Neural cell (in vitro differentiated cells): ENCODE data around the gene ADCY2. TPM values are rescaled to one million over a fixed set of nuclear protein-coding genes. Genes with fewer than 3 reads are reported as not detected.

Experiments
- H2AFZ ChIP-seq: fragments of 200-600, 300-800 bp; sonication (generic), shearing (Covaris generic); 2 replicates; pipeline ENCODE4 v1.6.0; 2014; ENCODE audit warnings: low read depth, mild to moderate bottlenecking, antibody characterized with exemption, low read length, moderate library complexity
- H3F3A ChIP-seq: fragments of 200-600 bp; shearing (Covaris generic); 2 replicates; pipeline ENCODE4 v1.6.1; 2016; ENCODE audit warnings: mild to moderate bottlenecking, moderate library complexity, mixed read lengths, antibody characterized with exemption, low read length; ENCODE audit not compliant: insufficient read depth, poor library complexity, severe bottlenecking
- H3K27ac ChIP-seq: fragments of 200-600, 300-800 bp; sonication (generic), shearing (Covaris generic); 2 replicates; pipeline ENCODE4 v1.5.1; 2014; ENCODE audit warnings: mild to moderate bottlenecking, low read length, moderate library complexity
- H3K27me3 ChIP-seq: fragments of 300-800, 200-600 bp; sonication (generic), shearing (Covaris generic); 2 replicates; pipeline ENCODE4 v1.6.0; 2014; ENCODE audit warnings: mild to moderate bottlenecking, low read depth, low read length, moderate library complexity; ENCODE audit not compliant: insufficient read depth
- H3K36me3 ChIP-seq: fragments of 300-800, 200-600 bp; sonication (generic), shearing (Covaris generic); 2 replicates; pipeline ENCODE4 v1.5.1; 2014; ENCODE audit warnings: mild to moderate bottlenecking, antibody characterized with exemption, low read length, moderate library complexity; ENCODE audit not compliant: insufficient read depth
- H3K4me2 ChIP-seq: fragments of 300-800, 200-600 bp; sonication (generic), shearing (Covaris generic); 2 replicates; pipeline ENCODE4 v1.6.0; 2014; ENCODE audit warnings: mild to moderate bottlenecking, low read length
- H3K4me3 ChIP-seq: fragments of 300-800, 200-600 bp; sonication (generic), shearing (Covaris generic); 2 replicates; pipeline ENCODE4 v1.5.1; 2014; ENCODE audit warnings: mild to moderate bottlenecking, low read length, moderate library complexity
- H3K79me2 ChIP-seq: fragments of 200-600 bp; shearing (Covaris generic); replicated peaks from 2 replicates; pipeline ENCODE4 v1.6.0; 2014; ENCODE audit warnings: mild to moderate bottlenecking, low read length, moderate library complexity; ENCODE audit not compliant: insufficient read depth
- H3K9ac ChIP-seq: fragments of 300-800, 200-600 bp; sonication (generic), shearing (Covaris generic); 2 replicates; pipeline ENCODE4 v1.6.1; 2016; ENCODE audit warnings: mild to moderate bottlenecking, low read length, mixed read lengths
- H3K9me2 ChIP-seq: fragments of 200-600 bp; shearing (Covaris generic); 2 replicates; pipeline ENCODE4 v1.6.1; 2016; ENCODE audit warnings: mild to moderate bottlenecking, low read length, mixed read lengths; ENCODE audit not compliant: insufficient read depth
- H3K9me3 ChIP-seq: fragments of 200-600, 300-800 bp; sonication (generic), shearing (Covaris generic); 2 replicates; pipeline ENCODE4 v1.6.1; 2016; ENCODE audit warnings: mild to moderate bottlenecking, mixed run types, low read length, moderate library complexity, mixed read lengths
- H4K20me1 ChIP-seq: fragments of 200-600 bp; shearing (Covaris generic); 2 replicates; pipeline ENCODE4 v1.6.1; 2016; ENCODE audit warnings: mild to moderate bottlenecking, mixed run types; ENCODE audit not compliant: insufficient read depth
- EP300 ChIP-seq: fragments of 450-650 bp; conservative IDR thresholded peaks from 2 replicates; pipeline ENCODE4 v1.6.1; 2014; ENCODE audit warnings: antibody characterized with exemption, mild to moderate bottlenecking, moderate library complexity; ENCODE audit not compliant: poor library complexity, severe bottlenecking
- EZH2 ChIP-seq: fragments of 200-600, 300-800 bp; shearing (Covaris generic), sonication (generic); IDR thresholded peaks from 2 replicates; pipeline ENCODE4 v1.6.1; 2014; ENCODE audit warnings: antibody characterized with exemption, low read length, borderline replicate concordance, mild to moderate bottlenecking; ENCODE audit not compliant: insufficient read depth, poor library complexity, severe bottlenecking
- MXI1 ChIP-seq: fragments of 450-650 bp; conservative IDR thresholded peaks from 2 replicates; pipeline ENCODE4 v1.6.1; 2014; ENCODE audit warnings: antibody characterized with exemption, mild to moderate bottlenecking; ENCODE audit not compliant: poor library complexity, severe bottlenecking
- POLR2AphosphoS5 ChIP-seq: IDR thresholded peaks from 2 replicates; pipeline ENCODE4 v1.6.1; 2012
- RAD21 ChIP-seq: fragments of 450-650 bp; conservative IDR thresholded peaks from 2 replicates; pipeline ENCODE4 v1.6.1; 2014; ENCODE audit warnings: antibody characterized with exemption, mild to moderate bottlenecking, moderate library complexity
- REST ChIP-seq: IDR thresholded peaks from 2 replicates; pipeline ENCODE4 v1.6.1; 2012; ENCODE audit warnings: borderline replicate concordance
- SMC3 ChIP-seq: fragments of 450-650 bp; conservative IDR thresholded peaks from 2 replicates; pipeline ENCODE4 v1.6.1; 2014; ENCODE audit warnings: antibody characterized with exemption, mild to moderate bottlenecking, moderate library complexity; ENCODE audit not compliant: poor library complexity
- TAF1 ChIP-seq: IDR thresholded peaks from 2 replicates; pipeline ENCODE4 v1.6.1; 2012; ENCODE audit warnings: low read depth
- polyA plus RNA-seq: library from polyadenylated mRNA; depleted of rRNA; stranded (reverse); fragments of >200 nt; gene quantifications from 2 replicates; pipeline ENCODE4 v1.2.3, GENCODE V29; 2014
- TF ChIP-seq, protein P1 (sequence below): fragments of 450-650 bp; IDR thresholded peaks from 2 replicates; pipeline ENCODE4 v1.5.1; 2014; ENCODE audit warnings: antibody characterized with exemption, mild to moderate bottlenecking, moderate library complexity; ENCODE audit not compliant: poor library complexity, severe bottlenecking

Gene ADCY2
- polyA plus RNA-seq, 1 donor from 2014 or later = 1.9 TPM

GRCh38 chr5:7742241-7742656 is 346.3 kb downstream of the ADCY2 start:
- no peak overlapping the region for H3K9ac ChIP-seq
- H4K20me1 ChIP-seq = no peaks in the 10 kb centered on the region
- no peaks in the 10 kb centered on the region for H3K79me2 ChIP-seq
- TF ChIP-seq POLR2AphosphoS5 (no peak), SMC3 (no peak), REST (no peak), EP300 (no peak), RAD21 (no peak), EZH2 (no peak), MXI1 (no peak), TAF1 (no peak)
- TF ChIP-seq, protein P1, sequence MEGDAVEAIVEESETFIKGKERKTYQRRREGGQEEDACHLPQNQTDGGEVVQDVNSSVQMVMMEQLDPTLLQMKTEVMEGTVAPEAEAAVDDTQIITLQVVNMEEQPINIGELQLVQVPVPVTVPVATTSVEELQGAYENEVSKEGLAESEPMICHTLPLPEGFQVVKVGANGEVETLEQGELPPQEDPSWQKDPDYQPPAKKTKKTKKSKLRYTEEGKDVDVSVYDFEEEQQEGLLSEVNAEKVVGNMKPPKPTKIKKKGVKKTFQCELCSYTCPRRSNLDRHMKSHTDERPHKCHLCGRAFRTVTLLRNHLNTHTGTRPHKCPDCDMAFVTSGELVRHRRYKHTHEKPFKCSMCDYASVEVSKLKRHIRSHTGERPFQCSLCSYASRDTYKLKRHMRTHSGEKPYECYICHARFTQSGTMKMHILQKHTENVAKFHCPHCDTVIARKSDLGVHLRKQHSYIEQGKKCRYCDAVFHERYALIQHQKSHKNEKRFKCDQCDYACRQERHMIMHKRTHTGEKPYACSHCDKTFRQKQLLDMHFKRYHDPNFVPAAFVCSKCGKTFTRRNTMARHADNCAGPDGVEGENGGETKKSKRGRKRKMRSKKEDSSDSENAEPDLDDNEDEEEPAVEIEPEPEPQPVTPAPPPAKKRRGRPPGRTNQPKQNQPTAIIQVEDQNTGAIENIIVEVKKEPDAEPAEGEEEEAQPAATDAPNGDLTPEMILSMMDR = no peak
- no peak overlapping the region for H3K27ac ChIP-seq
- no peaks in the 10 kb centered on the region for H3K9me3 ChIP-seq
- H3K27me3 ChIP-seq = no peaks in the 10 kb centered on the region
- no peak overlapping the region for H2AFZ ChIP-seq
- no peaks in the 10 kb centered on the region for H3F3A ChIP-seq
- no peaks in the 10 kb centered on the region for H3K36me3 ChIP-seq
- H3K4me2 ChIP-seq = no peak overlapping the region
- no peak overlapping the region for H3K4me3 ChIP-seq
- H3K9me2 ChIP-seq = no peaks in the 10 kb centered on the region

DNA sequence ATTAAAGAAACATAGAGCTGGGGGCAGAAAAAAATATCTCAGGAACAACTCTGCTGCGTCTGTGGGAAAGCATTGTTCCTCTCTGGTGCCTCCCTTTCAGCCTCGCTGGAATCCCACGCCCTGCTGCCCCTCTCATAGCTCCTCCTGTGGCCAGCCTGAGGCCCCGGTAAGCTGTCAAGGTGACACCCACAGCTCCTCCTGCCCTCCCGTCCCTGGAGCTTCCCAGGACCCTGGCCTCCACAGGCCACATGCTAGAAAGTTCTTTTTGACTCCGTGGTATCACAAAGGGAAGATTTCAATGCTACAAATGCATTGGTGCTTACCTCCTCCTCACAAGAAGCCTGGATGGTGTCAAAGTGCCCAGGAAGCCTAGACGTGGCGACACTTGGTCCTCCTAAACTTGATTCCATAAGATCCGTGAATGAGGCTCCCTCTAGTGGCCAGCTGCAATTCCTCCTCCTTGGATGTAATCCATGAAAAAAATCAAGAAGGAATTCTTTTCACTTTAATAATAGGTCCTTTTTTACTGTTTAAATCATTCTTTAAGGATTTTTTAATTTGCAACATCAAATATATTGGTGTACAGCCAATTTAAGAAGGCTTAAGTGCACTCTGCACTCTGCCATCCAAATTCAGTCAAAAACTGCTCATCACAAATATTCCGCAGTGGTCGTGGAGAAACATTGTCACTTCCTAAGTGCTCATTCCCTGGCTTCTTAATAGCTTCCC is 350.1 kb downstream of the ADCY2 start:
- Histone ChIP-seq H3K4me2 (no peak overlapping the region), H4K20me1 (no peaks in the 10 kb centered on the region), H3K9me3 (no peaks in the 10 kb centered on the region), H3K27ac (no peak overlapping the region), H3K79me2 (no peaks in the 10 kb centered on the region), H3K36me3 (no peaks in the 10 kb centered on the region), H2AFZ (no peak overlapping the region), H3K27me3 (no peaks in the 10 kb centered on the region), H3F3A (no peaks in the 10 kb centered on the region), H3K9ac (no peak overlapping the region), H3K4me3 (no peak overlapping the region), H3K9me2 (no peaks in the 10 kb centered on the region)
- TF ChIP-seq EP300 (no peak), POLR2AphosphoS5 (no peak), EZH2 (no peak), SMC3 (peak; percentile 85), MXI1 (no peak), REST (no peak), RAD21 (peak; percentile 82), TAF1 (no peak)
- TF ChIP-seq, protein P1 = peak; percentile 85
